H1 (cell line): Measurements from ENCODE around the gene CHST12. TPM values are rescaled to one million over a fixed set of nuclear protein-coding genes. Genes with fewer than 3 reads are reported as not detected.

Source experiments
- ATF3 ChIP-seq: IDR thresholded peaks from 2 replicates; pipeline ENCODE4 v1.6.1; 2011; ENCODE audit warnings: low read depth, mild to moderate bottlenecking, low read length; ENCODE audit not compliant: insufficient read depth
- CTBP2 ChIP-seq: IDR thresholded peaks from 2 replicates; pipeline ENCODE4 v1.7.0; 2011; ENCODE audit warnings: borderline replicate concordance, mild to moderate bottlenecking, moderate library complexity, mixed read lengths, low read length; ENCODE audit not compliant: insufficient read depth, insufficient read length
- EZH2 ChIP-seq: fragments of 200-600 bp; sonication (generic); IDR thresholded peaks from 2 replicates; pipeline ENCODE4 v1.7.1; 2012; ENCODE audit warnings: low read depth, mild to moderate bottlenecking, moderate library complexity, low read length, inconsistent platforms; ENCODE audit not compliant: severe bottlenecking
- MAX ChIP-seq: IDR thresholded peaks from 2 replicates; pipeline ENCODE4 v1.6.1; 2012; ENCODE audit warnings: inconsistent platforms
- TAF7 ChIP-seq: optimal IDR thresholded peaks from 2 replicates; pipeline ENCODE3; 2011; ENCODE audit warnings: low read depth, mild to moderate bottlenecking, inconsistent platforms, low read length, moderate library complexity, borderline replicate concordance
- TCF12 ChIP-seq: IDR thresholded peaks from 2 replicates; pipeline ENCODE4 v1.6.1; 2011; ENCODE audit warnings: low read depth, mild to moderate bottlenecking, low read length
- YY1 ChIP-seq: IDR thresholded peaks from 2 replicates; pipeline ENCODE4 v1.6.1; 2011; ENCODE audit warnings: low read depth, mild to moderate bottlenecking, low read length
- polyA plus RNA-seq, 7 experiments: library from polyadenylated mRNA; depleted of rRNA in 3 of 7; stranded (reverse) in 5 of 7; unstranded in 2 of 7; fragments of >200 nt in 5 of 7; fragments of 200-250 nt in 2 of 7; gene quantifications; 1 replicate in 5 of 7; 2 replicates in 1 of 7; 4 replicates in 1 of 7; pipeline versions ENCODE4 v1.2.1 to v1.2.3, GENCODE V29; 2011 to 2013; ENCODE audit warnings: missing spikeins in 2 of 7, mixed read lengths in 2 of 7
- total RNA-seq: library from RNA; stranded (reverse); fragmentation: NEBNext Ultra II Directional; extraction: Animal tissue kit (Norgen Biotek cat#: 25700); gene quantifications from 2 replicates; pipeline ENCODE4 v1.2.1, GENCODE V29; 2021

The CHST12 gene
- total and polyA plus RNA-seq, 2 of the 8 experiments (the other 6 are each of a cell fraction or from before 2014, with no cell fraction given), result 13.4 to 24.1 TPM

GRCh38 chr7:2461268-2462026 lies 58.0 kb downstream of the CHST12 start (continued):
- TF ChIP-seq MAX (no peak), TCF12 (no peak), ATF3 (no peak), YY1 (no peak), TAF7 (no peak), CTBP2 (no peak), EZH2 (no peak)
